D721Med (cell line): ENCODE results near the gene NRG3.

Source experiments
- DNase-seq: peaks from one replicate; pipeline ENCODE4 v3.0.0; 2011; ENCODE audit warnings: low spot score; ENCODE audit not compliant: insufficient read length
- FAIRE-seq: peaks from 2 replicates; lab custom pipeline; 2011; peaks lifted over from hg19 to GRCh38; lab: Jason Lieb, UNC
- TF ChIP-seq, protein P1 (sequence below): IDR thresholded peaks from 2 replicates; pipeline ENCODE4 v1.5.1; 2012; ENCODE audit warnings: mild to moderate bottlenecking, control low read depth; ENCODE audit not compliant: insufficient read depth; ENCODE audit errors: missing control alignments

Gene NRG3

DNA sequence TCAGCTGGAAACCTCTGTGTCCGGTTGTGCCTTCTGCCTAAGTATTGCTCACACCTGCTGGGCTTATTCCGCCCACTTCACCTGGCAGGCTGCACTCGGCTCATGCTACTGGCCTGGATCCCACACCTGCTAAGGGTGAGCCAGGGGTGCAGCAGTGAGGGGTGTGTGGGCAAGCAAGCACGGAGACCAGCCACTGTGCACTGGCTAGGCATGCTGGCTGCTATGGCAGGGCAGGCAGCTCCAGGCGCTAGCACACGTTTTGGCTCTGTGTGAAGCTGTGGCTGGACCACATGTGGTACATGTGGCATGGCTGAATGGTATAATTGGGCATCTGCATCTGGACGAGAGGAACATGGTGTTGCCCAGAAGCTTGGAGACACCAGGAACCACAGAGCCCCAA lies 940.7 kb downstream of the NRG3 start:
- DNase-seq, result no peak
- FAIRE-seq, result no peak
- TF ChIP-seq, protein P1, sequence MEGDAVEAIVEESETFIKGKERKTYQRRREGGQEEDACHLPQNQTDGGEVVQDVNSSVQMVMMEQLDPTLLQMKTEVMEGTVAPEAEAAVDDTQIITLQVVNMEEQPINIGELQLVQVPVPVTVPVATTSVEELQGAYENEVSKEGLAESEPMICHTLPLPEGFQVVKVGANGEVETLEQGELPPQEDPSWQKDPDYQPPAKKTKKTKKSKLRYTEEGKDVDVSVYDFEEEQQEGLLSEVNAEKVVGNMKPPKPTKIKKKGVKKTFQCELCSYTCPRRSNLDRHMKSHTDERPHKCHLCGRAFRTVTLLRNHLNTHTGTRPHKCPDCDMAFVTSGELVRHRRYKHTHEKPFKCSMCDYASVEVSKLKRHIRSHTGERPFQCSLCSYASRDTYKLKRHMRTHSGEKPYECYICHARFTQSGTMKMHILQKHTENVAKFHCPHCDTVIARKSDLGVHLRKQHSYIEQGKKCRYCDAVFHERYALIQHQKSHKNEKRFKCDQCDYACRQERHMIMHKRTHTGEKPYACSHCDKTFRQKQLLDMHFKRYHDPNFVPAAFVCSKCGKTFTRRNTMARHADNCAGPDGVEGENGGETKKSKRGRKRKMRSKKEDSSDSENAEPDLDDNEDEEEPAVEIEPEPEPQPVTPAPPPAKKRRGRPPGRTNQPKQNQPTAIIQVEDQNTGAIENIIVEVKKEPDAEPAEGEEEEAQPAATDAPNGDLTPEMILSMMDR, result no peak

DNA sequence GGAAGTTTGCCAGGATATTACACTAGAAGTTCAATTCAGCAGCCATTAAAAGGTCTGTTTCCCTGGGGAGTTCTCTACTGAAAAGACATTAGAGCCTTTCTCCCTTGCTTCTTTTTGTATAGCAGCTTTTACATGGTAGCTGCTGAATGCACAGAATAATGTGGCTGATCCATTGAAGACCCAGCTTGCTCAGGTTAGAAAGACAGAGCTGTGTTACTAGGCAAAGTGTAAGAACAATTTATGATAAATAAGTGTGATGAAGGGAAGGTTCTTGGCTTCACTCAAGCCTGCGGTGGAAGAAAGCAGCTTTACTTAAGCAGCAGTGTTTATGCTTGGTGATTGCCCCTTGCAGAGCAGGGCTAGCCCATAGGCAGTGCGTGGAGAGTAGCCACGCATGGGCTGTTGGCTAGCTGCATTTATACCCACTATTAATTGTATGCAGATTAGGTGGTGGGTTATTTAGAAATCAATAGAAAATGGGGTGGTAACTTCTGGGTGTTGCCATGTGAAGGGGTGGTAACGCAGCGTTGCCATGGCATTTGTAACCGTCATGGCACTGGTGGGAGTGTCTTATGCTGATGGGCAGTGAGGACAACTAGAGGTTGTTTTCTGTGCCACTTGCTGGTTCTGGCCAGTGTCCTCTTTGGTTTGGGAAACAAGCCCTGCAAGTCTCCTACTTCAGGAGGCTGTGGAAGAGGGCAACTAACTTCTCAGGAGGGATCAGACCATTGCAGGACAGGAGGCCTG lies 942.9 kb downstream of the NRG3 start:
- FAIRE-seq (no peak), DNase-seq (no peak)
- TF ChIP-seq, protein P1, result no peak

DNA sequence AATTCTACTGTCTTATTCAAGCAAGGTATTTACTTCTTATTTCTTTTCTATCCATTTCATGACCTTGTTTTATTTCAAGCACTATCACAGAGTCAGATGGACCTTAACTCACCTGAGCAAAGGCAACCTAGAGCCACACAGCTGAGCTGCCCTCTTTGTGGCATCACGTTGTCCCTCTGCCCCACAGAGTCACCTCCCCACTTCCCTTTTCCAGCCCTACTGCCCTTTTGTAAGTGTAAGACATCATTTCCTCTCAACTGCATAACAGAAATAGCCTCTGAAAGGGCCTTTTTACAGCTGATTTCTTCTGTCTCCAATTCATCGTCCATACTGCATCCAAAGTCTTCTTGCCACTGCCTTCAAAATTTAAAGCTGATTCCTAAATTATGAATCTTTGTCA lies 946.0 kb downstream of the NRG3 start:
- no peak for FAIRE-seq

DNA sequence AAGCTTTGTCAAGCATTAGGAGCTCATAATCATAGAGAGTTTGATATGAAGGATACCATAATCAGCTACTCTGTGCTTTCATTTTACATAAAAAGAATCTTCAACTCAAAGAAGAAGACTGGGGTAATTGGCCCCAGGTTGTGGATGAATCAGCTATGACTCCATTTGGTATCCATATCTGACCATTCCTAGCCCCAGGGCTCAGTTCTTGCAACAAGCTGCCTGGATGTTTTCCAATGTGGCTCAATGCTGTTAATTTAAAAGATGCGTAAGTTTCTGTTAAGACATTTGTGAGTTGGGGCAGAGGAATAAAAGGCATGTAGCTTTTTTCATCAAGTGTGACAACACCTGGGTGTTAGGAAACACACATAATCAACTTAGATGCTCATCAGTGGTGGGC lies 951.1 kb downstream of the NRG3 start:
- DNase-seq (no peak), FAIRE-seq (no peak)
- TF ChIP-seq, protein P1, result no peak

More for the DNA sequence above, 946.0 kb downstream of the NRG3 start:
- DNase-seq, result no peak
- TF ChIP-seq, protein P1, result no peak

DNA sequence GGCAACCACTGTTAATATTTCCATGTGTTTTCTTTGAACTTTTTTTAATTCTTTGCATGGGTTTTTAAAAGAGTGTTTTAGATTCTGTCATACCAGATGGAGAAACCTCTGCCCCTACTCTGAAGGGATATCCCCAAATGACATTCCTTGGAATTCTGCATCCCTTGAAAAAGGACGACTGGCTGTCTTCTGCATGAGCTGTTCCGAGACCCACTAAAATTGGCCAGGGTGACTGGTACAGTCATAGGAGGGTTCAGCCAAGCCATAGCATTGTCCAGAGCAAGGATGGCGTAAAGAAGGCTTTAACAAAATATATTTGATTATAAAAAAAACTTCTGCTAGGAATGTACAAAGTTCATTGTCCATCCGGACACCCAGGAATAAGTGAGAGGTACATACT lies 952.9 kb downstream of the NRG3 start:
- DNase-seq (no peak), FAIRE-seq (no peak)
- TF ChIP-seq, protein P1, result no peak

DNA sequence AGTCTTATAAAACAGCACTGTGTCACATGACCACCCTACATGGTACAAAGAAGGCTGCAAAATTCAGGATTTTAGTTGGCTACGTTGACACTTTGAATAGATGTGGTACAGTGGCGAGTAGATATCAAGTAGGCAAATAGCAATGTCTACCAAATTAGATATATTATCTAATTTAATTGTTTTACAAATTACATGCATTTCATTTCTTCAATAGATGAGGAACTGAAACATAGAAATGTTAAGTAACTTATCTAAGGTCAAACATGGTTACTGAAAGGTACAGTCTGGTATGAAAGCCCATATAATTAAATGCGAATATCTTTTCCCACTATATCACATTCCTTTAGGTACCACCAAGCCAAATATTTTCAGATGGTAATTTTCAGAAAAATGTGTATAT lies 972.2 kb downstream of the NRG3 start:
- TF ChIP-seq, protein P1, result no peak
- DNase-seq (no peak), FAIRE-seq (no peak)

DNA sequence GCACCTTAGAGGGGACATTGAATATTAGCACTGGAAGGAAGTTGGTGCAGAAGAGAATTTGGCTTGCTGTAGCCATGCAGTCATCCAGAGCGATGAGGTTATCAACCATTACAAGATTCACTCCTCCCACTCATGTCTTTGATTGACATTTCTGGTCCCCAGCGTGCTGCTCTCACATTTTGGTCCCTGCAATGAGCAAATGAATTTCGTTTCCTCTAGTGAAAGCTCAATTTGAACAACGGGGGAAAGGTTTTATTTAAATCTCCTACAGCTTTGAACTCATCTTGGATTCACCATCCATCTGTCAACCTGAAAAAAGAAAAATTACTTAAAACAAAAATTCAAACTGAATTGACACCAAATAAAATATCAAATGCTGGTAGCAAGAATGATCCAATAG lies 975.2 kb downstream of the NRG3 start:
- FAIRE-seq, result no peak
- TF ChIP-seq, protein P1, result no peak
- DNase-seq, result no peak
